GM21825 (cell line): ENCODE data around the gene FERMT3.

Source experiments
- ATAC-seq: cut with Tn5 transposase; IDR thresholded peaks from one replicate; pipeline ENCODE4 v1.9.1; 2021; ENCODE audit warnings: mild to moderate bottlenecking, moderate library complexity; ENCODE audit not compliant: unreplicated experiment

The FERMT3 gene

DNA sequence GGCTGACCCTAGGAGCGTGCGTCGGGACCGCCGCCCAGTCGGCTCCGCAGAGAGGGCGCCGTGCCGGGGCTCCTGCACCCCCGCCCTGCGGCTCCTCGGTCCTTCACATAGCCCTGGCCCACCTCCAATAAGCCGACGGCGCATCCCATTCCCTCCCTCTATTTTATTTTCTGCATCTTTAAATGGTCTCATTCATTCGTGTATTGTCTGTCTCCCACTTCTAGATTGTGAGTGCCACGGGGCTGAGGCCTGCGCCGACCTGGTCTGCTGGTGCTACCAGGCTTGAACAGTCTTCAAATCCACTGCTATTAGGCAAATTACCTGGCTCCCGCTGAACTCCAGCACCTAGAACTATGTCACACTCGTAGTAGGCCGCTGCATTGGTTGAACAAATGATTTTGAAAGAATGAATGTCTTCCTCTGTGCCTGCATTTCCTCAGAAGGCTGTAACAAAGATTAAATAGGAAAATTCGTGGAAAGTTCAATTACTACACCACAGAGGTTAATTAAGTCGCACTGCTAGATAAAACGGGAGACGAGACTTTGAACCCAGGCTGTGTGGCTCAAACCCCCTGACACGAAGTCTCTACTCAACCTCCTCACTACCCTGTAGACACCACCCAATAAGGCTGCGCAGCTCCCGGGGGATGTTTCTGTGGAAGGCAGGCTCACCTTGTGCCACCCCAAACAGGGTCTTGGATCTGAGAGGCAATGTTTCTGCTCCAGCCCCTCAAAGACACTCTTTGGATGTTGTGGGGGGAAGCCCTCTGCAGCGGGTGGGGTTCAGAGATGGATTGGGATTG, 41.4 kb downstream of the FERMT3 start:
- ATAC-seq, result no peak

DNA sequence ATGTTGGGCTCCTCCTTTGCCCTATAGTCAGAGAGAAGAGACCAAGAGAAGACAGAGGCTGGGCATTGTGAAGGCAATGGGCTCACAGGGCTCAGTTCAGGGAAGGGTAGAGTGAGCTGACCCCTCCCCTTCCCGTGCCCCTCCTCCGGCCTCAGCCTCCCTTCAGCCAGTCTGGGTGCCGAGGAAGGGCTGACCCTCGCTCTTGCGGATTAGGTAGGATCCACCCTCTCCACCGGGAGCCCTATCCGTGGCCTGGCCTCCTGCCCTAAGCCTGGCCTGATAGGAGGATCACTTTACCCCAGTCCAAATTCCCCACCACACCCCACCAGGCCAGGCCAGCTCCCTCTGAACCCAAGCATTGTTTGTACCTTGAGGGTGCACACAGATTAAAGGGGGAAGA, 42.1 kb downstream of the FERMT3 start:
- no peak for ATAC-seq

DNA sequence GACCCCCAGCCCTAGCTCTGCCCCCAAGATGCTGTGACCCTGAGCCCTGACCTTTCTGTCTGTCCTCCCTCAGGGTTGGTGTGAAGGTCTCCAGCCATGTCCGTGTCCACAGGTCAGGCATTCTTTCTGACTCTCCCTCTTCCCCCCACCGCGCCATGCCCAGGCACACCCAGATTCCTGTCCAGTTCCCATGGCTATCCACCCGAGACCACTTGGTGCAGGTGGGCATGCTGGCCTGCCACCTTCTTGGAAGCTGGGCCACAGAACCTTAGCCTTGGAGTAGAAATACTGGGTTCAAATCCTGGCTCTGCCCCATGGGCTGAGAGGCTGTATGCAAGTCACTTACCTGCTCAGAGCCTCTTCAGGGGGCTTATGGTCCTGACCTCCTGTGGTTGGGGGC, 42.5 kb downstream of the FERMT3 start:
- ATAC-seq, result no peak

DNA sequence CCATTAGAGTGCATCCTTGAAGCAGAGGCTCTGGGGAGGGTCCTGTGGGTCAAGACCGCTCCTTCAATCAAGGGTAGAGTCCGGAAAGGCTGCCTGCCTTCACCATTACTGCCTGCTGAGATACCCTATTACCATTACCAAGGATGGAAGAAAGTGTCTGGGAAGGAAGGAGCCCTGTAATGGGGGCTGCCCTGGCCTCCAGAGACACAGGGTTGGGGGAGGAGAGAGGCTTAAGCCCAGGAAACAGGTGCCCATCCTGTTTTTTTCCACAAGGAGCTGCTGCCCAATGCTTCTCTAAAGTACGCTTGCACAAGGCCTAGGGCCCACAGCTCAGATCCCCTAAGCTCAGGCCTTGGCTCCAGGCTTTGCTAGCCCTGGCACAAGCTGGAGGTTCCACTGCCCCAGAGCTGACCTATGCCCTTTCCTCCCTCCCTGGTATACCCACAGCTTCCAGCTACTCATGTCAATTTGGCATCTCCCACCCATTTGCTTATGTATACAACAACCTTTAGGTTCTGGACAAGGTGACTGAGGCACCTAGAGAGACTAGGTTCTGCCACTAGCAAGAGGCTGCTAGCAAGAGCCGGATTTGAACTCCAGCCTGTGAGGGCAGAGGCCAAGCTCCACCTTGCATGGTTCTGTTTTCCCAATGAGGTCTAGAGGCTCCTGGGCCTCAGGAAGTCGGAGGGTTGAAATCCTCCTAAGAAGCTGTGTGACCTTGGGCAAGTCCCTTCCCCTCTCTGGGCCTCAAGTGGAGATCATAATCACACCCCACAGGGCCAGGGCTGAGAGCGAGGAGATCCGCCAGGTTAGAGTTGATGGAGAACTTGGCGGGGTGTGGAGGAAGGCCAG, 43.3 kb downstream of the FERMT3 start:
- ATAC-seq, result no peak

DNA sequence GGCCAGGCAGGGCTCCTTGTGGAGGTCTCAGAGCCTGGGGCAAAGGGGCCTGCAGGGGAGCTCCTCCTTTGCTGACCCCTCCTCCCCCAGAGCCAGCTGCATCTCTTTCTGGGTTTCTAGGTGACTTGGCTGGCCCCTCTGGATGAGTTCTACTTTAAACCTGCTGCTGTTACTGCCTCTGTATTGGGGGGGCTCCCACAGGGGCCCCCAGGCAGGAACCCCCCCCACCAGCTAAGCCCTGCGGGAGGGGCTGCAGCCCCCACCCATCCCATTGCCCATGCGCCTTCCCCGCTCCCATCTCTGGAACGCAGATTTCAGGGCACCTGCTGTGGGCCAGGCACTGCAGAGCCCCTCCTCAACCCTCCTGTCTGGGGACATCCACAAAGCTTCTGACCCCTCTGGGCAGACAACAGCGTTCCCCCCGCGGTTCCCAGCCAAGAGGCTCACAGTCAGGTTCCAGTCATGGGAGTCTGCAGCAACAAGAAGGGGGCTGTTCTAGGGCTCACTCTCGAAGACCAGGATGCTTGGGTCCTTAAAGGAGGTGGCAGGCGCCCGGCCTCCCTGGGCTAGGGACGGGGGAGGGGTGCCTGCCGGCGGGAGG, 44.0 kb downstream of the FERMT3 start:
- ATAC-seq, result no peak

DNA sequence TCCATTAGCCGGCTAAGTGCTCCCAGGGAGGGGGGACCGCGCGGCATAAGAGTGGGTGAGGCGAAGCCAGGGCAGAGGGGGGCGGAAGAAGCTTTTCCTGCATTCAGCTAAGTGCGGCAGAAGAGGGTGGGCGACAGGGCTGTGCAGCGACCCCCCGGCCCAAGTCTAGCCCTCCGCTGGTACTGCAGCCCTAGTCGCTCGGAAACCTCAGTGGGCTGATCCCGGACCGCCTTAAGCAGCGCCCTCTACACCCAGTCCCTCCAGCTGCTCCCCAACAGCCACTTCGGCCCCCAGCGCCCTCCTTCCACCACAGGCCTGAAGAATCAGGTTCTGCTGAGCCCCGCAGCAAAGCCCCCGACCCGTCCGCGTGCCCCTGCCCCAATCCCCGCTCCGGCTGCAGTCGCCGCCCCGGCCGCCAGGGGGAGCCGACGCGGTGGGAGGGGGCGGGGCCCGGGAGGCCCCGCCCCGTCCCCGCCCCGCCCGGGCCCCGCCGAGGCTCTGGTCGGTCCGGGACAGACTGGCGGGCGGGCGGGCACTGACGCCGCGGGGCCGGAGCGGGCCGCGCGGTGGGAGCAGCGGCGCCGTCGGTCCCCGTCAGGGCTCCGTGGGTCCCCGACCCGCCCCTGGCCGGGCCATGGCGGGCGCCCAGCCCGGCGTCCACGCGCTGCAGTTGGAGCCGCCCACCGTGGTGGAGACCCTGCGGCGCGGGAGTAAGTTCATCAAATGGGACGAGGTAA, 44.7 kb downstream of the FERMT3 start, which contains the start of gene PLCB3:
Gene PLCB3, plus strand, starts transcription at position 515 of the 737 bp plus-strand sequence. Its CDS starts 120 bp downstream, at position 635.
- ATAC-seq, result peak; percentile 38

DNA sequence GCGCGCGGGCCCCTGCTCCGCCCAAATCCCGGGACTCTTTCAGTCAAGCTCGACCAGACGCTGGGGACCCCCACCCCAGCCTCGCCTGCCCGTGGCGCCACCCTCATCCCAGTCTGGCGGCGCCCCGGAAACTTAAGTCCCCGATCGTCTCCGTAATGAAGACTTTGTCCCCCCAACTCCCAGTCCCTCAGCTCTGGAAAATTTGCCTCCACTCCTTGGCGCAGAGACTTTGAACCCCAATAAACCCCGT, 45.2 kb downstream of the FERMT3 start:
- ATAC-seq, result no peak

DNA sequence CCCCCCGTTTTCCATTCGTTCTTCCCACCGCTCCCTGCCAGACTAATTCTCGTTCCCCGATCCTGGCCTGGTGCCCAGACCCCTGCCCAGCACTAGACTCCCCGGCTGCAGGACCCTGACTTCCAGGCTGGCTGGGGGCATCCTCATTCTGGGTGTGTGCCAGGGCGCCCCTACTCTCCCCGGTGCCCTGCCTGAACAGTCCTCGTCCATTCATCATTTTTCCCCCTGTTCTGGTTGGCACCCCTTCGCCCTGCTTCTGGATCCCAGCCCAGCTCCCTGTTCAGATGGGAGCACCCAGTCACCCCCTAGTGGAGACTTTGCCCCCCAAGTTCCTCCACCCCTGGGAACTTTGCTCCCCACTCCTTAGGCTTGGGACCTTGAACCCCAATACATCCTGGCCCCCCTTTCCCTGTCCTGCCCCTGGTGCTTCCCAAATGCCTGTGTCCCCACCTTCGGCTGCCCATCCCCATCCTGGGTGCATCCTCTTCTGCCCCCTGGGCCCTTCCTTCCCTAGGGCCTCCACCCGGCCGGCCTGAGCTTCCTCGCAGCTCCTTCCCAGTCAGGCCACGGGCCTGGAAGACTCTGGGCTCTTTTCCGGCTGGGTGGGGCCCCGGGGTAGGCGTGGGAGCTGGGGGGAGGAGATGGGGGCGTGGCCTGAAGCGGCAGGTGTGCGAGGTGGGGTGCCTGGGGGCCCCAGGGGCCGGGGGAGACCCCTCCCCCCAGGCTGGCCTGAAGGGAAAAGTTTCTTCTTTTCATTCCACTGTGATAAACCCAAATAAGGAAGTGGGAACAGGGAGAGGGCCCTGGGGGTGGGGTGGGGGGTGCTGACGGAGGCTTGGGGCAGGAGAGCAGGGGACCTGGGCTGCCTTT, 45.7 kb downstream of the FERMT3 start:
- ATAC-seq, result no peak

DNA sequence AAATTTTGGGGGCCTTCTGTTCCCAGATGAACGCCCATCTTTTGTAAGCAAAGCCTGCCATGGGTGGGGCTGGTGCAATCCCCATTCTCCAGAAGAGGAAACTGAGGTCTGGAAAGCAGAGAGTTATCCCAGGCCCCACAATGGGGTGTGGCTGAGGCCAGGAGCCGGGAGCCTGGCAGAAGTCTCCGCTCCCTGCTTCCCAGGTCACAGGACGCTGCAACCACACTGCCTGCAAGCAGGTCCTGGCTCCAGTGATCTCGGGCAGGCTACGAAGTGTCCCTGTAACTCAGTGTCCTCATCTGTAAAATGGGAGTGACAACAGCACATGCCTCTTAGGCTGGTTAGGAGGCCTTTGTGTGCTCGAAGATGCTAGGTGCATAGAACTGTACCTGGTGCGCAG, 46.5 kb downstream of the FERMT3 start:
- ATAC-seq, result no peak

DNA sequence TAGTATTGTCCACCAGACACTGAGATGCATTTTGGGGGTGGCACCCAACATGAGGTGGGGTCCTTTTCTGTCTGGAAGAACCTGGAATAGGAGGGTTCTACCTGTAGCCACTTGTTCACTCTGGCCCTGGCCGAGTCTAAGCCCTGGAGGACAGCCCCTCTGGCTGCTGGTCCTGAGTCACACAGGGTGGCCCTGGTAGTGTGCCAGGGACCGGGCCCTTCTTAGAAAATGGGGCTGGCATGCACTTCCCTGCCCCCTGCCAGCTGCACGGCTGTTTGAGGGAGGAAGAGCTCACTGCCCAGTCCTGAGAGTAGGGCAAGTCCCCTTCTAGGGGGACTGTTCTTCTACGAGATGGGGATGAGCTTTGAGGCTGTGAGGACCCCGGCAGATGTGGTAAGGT, 47.0 kb downstream of the FERMT3 start:
- no peak for ATAC-seq

DNA sequence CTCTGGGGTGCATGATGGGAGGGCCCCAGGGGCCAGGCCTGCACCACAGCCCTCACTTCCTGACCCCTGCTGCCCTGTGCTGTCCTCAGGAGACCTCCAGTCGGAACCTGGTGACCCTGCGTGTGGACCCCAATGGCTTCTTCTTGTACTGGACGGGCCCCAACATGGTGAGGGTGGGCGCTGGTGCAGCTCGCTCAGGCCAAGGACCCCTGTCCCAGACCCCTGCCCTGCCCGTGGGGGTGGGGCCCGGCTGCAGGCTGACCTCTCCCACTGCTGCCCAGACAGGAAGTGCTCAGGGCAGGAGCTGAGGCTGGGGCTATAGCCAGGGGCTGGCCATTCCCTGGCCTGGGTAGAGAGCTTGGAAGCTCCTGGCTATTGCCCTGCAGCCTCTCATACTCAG, 47.8 kb downstream of the FERMT3 start:
- no peak for ATAC-seq

DNA sequence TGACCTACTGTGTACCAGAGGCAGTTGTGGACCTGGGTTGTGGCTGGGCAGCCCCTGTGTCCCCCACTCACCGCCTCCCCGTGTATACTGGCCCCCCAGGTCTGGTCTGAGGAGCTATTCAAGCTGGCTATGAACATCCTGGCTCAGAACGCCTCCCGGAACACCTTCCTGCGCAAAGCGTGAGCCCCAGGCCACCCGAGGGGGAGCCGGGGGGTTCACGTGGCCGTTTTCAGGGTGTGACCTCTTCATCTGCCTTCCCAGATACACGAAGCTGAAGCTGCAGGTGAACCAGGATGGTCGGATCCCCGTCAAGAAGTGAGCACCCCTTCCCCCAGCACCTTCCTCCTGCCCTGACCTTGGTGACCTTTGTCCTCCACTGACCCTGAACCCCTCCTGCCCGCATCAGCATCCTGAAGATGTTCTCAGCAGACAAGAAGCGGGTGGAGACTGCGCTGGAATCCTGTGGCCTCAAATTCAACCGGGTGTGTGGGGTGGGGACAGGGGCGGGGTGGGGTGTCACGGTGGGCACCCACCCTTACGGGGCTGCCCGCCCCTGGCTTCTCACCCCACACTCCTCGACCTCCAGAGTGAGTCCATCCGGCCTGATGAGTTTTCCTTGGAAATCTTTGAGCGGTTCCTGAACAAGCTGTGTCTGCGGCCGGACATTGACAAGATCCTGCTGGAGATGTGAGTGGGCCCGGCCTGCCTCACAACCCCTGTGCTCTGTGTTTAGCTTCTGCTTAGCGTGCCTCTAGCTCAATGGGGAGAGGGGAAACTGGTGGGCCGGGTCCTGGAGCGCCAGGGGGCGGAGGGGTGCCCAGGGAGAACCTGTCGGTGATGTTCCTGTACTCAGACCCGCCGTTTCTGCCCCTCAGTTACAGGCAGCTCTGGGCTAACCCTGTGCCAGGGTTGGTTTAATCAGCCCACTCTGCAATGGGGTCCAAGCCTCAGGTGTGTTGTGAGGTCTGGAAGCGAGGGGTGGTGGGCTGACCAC, 48.9 kb downstream of the FERMT3 start:
- no peak for ATAC-seq

DNA sequence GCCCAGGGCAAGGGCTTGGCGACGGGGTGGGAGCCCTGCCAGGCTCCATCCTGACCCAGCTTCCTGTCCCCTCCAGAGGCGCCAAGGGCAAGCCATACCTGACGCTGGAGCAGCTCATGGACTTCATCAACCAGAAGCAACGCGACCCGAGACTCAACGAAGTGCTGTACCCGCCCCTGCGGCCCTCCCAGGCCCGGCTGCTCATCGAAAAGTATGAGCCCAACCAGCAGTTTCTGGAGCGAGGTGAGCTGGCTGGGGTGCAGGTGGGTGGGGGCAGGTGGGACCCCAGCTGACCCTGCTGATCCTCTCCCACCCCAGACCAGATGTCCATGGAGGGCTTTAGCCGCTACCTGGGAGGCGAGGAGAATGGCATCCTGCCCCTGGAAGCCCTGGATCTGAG, 49.8 kb downstream of the FERMT3 start:
- ATAC-seq, result no peak

DNA sequence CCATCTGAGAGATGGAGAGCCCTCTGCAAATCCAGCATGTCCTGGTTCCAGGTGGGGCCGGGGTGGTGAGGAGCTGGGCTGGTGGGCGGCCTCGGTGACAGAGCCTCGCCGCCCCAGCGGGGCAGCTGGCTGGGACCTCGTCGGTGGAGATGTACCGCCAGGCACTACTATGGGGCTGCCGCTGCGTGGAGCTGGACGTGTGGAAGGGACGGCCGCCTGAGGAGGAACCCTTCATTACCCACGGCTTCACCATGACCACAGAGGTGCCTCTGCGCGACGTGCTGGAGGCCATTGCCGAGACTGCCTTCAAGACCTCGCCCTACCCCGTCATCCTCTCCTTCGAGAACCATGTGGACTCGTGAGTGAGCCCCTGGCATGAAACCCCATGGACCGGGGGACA, 51.8 kb downstream of the FERMT3 start:
- no peak for ATAC-seq

DNA sequence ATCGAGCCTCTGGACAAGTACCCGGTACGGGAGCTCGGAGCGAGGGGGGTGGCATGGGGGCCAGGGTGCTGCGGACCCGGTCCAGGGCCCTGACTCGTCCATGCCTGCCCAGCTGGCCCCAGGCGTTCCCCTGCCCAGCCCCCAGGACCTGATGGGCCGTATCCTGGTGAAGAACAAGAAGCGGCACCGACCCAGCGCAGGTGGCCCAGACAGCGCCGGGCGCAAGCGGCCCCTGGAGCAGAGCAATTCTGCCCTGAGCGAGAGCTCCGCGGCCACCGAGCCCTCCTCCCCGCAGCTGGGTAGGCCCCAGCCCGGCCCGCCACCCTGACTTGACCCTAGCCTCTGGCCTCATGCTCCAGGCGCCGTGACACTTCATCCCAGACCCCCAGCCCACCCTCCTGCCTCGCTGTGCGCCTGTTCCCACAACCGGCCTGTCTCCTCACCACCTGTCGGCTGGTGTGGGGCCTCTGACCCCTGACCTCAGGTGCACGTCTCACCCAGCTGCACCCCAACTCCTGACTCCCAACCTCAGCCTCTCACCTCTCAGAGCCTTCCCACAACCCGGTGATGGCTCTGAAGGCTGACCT, 52.5 kb downstream of the FERMT3 start:
- no peak for ATAC-seq

DNA sequence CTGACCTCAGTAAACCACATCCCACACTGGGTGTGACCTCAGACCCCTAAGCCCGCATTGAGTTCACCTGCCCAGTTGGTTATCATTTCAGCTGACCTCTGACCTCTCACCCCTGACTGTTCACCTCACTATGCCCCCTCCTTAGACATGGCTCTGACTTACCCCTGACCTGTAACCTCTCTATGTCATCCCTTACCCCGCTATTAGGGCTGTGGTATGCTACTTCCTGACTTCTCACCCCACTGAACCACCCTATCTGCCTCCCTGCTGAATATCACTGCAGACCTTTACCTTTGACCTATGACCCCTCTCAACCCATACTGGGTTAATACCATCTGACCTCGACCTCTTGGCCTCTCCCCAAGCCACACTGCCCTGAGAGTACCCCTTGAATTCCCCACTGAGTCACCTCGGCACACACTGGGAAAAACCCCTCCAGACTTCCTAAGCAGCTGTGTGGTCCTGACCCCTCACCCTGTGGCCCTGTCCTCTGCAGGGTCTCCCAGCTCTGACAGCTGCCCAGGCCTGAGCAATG, 53.1 kb downstream of the FERMT3 start:
- no peak for ATAC-seq

DNA sequence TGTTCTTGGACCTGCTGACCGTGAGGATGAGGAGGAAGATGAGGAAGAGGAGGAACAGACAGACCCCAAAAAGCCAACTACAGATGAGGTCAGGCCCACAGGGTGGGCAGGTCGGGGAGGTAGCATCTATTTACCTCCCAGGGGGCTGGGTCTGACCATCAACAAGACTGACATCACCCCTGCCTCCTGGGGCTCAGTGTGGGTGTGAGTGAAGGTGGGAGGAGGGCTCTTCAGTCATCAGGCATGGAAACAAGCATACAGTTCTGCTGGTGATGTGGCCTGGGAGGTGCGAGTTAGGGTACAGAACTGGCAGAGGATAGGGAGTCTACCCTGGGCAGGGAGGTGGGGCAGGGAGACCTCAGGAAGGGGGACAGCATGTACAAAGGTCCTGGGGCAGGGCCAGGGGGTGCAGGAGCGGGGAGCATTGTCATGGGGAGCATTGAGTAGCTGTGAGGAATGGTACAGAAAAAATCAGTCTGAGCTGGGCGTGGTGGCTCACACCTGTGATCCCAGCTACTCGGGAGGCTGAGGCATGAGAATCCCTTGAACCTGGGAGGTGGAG, 53.7 kb downstream of the FERMT3 start:
- no peak for ATAC-seq

DNA sequence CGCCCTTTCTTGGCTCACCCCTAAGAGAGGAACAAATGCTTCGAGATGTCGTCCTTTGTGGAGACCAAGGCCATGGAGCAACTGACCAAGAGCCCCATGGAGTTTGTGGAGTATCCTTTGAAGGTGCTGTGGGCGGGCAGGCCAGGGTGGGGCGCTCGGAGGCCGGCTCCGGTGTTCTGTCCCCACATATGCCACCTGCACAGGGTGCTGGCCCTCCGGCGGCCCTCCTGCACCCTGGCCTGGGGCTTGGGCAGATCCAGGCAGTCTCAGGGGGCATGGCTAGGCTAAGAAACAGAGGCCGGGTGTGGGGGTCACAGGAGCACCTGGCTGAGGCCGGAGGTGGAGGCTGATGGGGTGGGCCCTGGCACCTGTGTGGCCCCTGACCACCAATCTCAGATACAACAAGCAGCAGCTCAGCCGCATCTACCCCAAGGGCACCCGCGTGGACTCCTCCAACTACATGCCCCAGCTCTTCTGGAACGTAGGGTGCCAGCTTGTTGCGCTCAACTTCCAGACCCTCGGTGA, 55.1 kb downstream of the FERMT3 start:
- no peak for ATAC-seq
